ENCODE data around the gene C22orf39. TPM values are rescaled to one million over a fixed set of nuclear protein-coding genes. Genes with fewer than 3 reads are reported as not detected.

The C22orf39 gene
- 68.6 TPM for total RNA-seq
- long read RNA-seq, transcript C22orf39-203 (3 exons, 1,005 nt): minor isoform, 25 of 277 reads
- long read RNA-seq, transcript C22orf39-202 (3 exons, 3,350 nt): major isoform, 206 of 277 reads
- long read RNA-seq, partial matches to known transcripts: 13 of 277 reads
- long read RNA-seq, other reads (novel, unspliced or antisense): 33 of 277 reads

DNA sequence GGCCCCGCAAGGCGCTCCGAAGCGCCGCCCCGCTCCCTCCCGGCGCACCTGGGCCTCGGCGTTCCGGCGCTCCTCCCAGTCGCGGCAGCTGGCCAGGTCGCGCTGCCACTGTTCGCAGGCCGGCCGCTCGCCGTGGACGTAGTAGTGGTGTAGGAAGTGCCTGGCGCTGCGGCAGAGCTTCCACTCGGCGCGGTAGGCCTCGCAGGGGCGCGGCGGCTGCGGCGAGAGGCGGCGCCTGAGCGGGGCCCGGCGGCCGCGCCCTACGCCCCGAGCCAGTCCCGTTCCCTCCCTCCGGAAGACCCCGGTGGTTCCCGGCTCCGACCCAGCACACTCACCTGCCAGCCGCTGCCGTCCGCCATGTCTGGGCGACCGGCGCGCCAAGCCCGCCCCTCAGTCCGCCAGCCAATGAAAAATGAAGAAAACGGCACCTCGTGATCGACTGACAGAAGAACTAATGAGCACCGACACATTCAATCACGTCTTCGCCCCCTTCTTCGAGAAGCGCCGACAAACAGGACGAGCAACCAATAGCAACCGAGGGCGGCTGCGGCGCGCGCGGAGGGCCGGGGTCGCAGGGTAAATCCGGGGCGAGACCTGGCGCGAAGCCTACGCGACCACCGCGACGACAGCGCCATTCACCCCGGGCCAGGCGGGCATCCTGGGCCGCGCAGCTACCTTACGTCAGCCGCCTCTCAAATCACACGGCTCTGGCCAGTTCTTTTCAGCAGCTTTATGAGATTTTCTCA lies at the start of gene C22orf39:
C22orf39 (minus strand) TSS at position 382 of the 746 bp plus-strand sequence; CDS start at position 359, 23 bp downstream.
- intact Hi-C loops (cut with micrococcal nuclease): no loop called here
- ATAC-seq: peak; percentile 94

GRCh38 chr22:19497245-19497644 lies 49.7 kb upstream of the C22orf39 start:
- no peak for ATAC-seq
- intact Hi-C loops (cut with micrococcal nuclease): loop anchor here (10.0 kb wide), 1 partner anchor 138 kb away; no protein-coding TSS in a partner anchor
- DNase-seq: no peak

More for the DNA sequence above, at the start of gene C22orf39:
- peak; percentile 89 for DNase-seq

DNA sequence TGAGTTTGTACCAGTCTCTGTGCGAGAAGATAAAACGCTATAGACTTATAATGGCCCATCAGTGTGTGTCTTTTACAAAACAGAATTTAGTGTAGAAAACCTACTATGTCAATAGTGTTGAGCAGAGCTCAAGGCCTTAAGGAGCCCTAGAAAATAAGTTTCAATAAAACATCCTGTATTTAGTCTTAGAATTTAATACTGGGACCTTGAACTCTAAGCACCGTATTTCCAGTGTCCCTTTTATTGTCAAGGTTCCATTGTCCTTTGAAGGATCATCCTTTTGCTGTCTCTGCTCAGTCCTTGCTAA lies 48.8 kb upstream of the C22orf39 start:
- ATAC-seq (no peak), DNase-seq (no peak)
- intact Hi-C loops (cut with micrococcal nuclease): loop anchor here (10.0 kb wide), 1 partner anchor 139 kb away; no protein-coding TSS in a partner anchor

DNA sequence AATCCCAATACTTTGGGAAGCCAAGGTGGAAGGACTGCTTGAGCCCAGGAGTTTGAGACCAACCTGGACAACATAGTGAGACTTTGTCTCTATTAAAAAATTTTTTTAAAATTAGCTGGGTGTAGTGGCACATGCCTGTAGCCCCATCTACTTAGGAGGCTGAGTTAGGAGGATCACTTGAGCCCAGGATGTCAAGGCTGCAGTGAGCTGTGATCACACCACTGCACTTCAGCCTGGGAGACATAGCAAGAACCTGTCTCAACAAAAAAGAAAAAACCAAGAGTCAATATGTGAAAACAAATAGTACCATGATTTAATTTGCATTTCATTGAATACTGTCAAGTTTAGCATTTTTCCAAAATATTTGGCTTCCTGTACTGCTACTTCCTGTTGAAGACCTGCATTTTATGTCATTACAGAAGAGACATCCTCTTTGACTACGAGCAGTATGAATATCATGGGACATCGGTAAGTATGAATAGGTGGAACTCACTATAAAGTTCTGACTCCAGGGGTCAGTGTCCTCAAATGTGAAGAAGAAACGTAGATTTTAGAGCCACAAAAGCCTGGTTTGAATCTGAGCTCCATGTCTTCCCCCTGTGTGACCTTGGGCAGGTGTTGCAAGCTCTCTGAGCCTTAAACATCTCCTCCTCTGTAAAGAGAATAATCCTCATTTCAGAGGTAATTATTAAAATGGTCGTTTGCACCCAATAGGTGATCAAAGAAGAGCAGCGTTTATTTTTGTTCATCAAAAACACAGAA lies 48.2 kb upstream of the C22orf39 start:
- ATAC-seq: no peak
- intact Hi-C loops (cut with micrococcal nuclease): loop anchor here (10.0 kb wide), 1 partner anchor 139 kb away; no protein-coding TSS in a partner anchor

DNA sequence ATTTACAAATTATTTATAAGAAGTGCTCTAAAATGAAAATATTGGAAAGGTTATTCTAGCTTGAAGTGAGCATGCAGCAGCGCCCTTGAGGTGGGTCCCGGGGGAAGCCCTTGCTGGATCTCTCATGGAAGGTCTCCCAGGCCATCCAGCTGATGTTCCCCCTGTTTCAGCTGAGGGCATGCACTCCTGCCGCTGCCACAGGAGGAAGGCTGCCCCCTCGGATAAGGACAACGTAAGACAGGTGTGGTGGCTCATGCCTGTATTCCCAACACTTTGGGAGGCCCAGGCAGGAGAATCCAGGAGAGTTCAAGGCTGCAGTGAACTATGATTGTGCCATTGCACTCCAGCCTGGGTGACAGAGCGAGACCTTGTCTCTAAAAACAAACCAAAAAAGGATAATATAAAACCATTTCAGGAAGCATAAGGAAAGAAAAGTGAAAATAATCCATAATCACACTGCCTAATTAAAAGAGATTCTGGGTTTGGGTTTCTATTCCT lies 47.2 kb upstream of the C22orf39 start:
- DNase-seq (no peak), ATAC-seq (no peak)
- intact Hi-C loops (cut with micrococcal nuclease): loop anchor here (10.0 kb wide), 1 partner anchor 140 kb away; no protein-coding TSS in a partner anchor

More for the DNA sequence above, 48.2 kb upstream of the C22orf39 start:
- DNase-seq: no peak

DNA sequence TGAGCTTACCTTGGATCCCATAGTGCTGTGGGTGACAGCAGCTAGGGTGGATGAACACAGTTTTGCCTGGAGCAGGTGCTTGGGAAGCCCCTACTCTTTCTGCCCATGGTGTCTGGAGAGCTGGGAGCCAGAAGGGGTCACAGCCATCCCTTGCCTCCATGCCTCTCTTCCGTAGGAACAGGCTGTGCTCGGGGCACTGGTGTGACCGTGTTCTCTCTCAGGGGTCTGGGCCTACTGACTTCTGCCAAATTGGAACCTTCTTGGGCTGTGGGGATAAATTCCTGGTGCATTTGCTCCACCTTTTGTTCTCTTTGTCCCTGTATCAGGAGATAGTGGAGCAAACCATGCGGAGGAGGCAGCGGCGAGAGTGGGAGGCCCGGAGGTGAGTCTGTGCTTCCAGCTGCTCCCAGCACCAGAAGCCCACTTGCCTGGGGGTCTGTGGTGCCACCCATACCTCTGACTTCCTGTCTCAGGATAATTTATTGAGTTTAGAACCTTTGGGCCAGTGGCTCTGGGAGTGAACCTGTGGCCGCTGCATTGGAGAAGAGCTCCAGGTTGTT lies 46.6 kb upstream of the C22orf39 start:
- DNase-seq (no peak), ATAC-seq (no peak)
- intact Hi-C loops (cut with micrococcal nuclease): loop anchor here (10.0 kb wide), 1 partner anchor 141 kb away; no protein-coding TSS in a partner anchor

DNA sequence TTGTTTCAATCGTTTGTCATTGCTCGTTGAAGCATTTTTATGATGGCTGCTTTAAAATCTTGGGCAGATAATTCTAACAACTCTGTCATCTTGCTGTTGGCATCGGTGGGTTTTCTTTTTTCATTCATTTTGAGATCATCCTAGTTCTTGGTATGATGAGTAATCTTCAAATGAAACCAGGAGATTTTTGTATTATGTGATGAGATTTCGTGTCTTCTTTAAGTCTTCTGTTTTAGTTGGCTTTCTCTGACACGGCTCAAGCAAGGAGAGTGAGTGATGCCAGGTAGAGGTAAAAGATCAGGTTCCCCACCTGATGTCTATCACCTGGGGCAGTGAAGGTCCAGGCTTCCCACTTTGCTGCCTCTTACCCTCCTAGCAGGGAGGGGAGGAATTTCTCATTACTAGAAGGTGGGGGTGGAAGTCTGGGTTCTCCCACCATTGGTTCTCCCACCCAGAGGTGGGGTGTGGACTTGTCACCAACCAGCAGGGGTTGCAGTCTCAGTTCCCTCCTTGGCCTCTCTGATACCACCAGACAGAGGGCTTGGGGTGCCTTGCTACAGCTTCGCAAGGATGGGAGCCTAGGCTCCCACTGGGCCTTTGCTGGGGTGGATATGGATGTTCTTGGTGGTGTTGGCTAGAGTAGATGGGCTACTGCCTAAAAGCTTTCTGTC lies 45.1 kb upstream of the C22orf39 start:
- DNase-seq: no peak
- intact Hi-C loops (cut with micrococcal nuclease): loop anchor here (10.0 kb wide), 1 partner anchor 142 kb away; no protein-coding TSS in a partner anchor
- ATAC-seq: no peak

DNA sequence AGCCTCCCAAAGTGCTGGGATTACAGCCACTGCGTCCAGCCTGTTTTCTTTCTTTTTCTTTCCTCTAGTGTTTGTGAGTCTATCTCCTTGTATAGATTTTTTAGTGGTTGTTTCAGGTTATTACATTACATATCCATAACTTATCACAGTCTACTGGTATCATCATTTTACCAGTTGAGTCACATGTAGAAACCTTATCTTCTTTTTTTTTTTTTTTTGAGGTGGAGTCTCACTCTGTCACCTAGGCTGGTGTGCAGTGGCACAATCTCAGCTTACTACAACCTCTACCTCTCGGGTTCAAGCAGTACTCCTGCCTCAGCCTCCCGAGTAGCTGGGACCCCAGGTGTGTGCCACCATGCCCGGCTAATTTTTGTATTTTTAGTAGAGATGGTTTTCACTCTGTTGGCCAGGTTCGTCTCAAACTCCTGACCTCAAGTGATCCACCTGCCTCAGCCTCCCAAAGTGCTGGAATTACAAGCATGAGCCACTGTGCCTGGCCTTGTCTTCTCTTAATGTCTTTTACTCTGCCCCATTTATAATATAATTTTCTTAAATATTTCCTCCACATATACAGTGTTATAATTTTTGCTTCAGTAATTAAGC lies 43.2 kb upstream of the C22orf39 start:
- ATAC-seq: no peak
- intact Hi-C loops (cut with micrococcal nuclease): loop anchor here (10.0 kb wide), 1 partner anchor 144 kb away; no protein-coding TSS in a partner anchor
- no peak for DNase-seq

GRCh38 chr22:19488884-19489843 lies 41.7 kb upstream of the C22orf39 start:
- intact Hi-C loops (cut with micrococcal nuclease): no loop called here
- DNase-seq (no peak), ATAC-seq (peak; percentile 45)

GRCh38 chr22:19488285-19488684 lies 40.8 kb upstream of the C22orf39 start:
- intact Hi-C loops (cut with micrococcal nuclease): no loop called here
- DNase-seq (no peak), ATAC-seq (no peak)

DNA sequence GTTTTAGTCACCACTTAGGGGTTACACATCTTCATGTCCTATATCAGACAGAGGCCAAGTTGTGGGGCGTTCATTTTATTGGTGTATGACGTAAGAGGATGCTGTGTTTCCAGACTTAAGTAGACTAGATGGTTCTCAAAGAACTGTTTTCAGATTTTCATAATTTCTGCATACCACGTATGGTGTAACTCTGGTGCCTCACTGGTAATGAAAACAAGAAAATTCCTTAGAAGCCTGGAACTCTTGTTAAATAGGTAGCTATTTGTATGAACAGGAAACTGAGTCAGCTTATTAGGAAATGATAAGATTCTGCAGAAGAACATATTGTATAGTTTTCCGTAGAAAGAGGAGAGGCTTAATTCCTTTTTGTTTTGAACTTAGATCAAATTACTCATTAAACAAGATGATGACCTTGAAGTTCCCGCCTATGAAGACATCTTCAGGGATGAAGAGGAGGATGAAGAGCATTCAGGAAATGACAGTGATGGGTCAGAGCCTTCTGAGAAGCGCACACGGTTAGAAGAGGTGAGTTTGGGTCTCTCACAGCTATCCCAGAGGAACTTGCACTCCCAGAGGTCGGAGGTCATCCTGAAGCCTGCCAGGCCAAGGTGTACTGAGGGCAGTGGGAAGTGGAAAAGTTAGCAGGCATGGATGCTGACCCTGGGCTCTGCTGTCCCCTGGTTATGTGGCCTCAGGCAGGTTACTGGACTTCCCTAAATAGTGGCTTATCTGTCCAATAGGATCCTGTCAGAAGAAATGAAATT lies 36.2 kb upstream of the C22orf39 start:
- DNase-seq (no peak), ATAC-seq (no peak)
- intact Hi-C loops (cut with micrococcal nuclease): no loop called here

GRCh38 chr22:19482297-19482696 lies 34.8 kb upstream of the C22orf39 start:
- ATAC-seq (no peak), DNase-seq (no peak)
- intact Hi-C loops (cut with micrococcal nuclease): no loop called here

DNA sequence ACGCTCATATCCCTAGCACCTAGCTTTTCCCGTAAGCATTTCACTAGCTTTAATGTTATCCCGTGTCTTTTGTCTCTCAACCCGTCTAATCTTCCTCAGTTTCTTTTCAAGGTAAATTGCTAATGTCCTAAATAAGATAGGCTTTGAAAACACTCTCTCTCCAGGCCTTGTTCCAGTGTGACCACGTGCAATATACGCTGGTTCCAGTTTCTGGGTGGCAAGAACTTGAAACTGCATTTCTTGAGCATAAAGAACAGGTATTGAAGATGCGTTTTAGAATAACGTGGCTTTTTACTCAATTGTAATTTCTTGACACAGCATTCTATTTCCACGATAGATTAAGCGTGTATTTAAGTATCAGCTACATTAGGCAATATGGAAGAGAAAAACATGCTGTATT lies 33.3 kb upstream of the C22orf39 start:
- no peak for DNase-seq
- intact Hi-C loops (cut with micrococcal nuclease): no loop called here
- ATAC-seq: no peak

- intact Hi-C loops (cut with micrococcal nuclease): no loop called here
- DNase-seq: no peak
- no peak for ATAC-seq
Measured at GRCh38 chr22:19480173-19480568, 32.7 kb upstream of the C22orf39 start.

- intact Hi-C loops (cut with micrococcal nuclease): no loop called here
- ATAC-seq (peak; percentile 97), DNase-seq (peak; percentile 95)
Measured at GRCh38 chr22:19479355-19480172, 32.1 kb upstream of the C22orf39 start, which contains the start of gene CDC45. CDC45 (plus strand) TSS chr22:19479920; CDS start chr22:19479969, 49 bp downstream.

DNA sequence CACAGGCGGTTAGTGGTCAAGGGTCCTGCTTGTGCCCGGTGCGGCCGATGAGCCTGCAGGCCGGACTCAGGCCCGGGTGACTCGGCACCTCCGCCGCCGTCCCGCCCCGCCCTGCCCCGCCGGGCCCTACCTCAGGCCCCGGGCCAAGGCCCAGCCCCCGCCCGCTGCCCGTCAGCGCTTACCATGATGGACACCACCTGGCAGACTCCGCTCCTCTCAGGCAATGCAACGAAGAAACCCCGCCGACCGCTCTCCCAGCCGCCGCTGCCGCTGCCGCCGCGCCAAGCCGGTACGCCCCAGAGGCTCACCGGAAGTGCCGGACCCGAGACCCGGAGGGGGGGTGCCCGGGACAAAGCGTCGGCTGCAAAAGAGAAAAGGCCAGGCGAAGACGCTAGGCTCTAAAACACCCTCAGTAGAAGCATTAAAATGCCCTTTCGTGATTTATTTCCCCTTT lies 31.4 kb upstream of the C22orf39 start, which contains the start of gene UFD1:
UFD1 (minus strand) TSS at position 293 of the 454 bp plus-strand sequence; CDS start at position 185, 108 bp downstream.
- peak; percentile 91 for DNase-seq
- ATAC-seq: peak; percentile 88
- intact Hi-C loops (cut with micrococcal nuclease): no loop called here
